Dermis microvascular lymphatic vessel endothelial cell (primary cell): ENCODE measurements around the gene DBNDD2. TPM values are rescaled to one million over a fixed set of nuclear protein-coding genes. Genes with fewer than 3 reads are reported as not detected.
A peak's percentile ranks its signal among the peaks of the same experiment; 100 is the strongest.

Experiments
- DNase-seq, 2 donors: peaks; one replicate each; pipeline versions ENCODE4 v3.0.0 to v3.0.0-alpha.2; 2010; ENCODE audit warnings: low read depth in 2 of 2
- total RNA-seq: library from RNA; depleted of rRNA; stranded (reverse); fragments of >200 nt; gene quantifications from 2 replicates; pipeline ENCODE4 v1.2.1, GENCODE V29; 2014

Gene DBNDD2
- total RNA-seq, 1 donor from 2014 or later: 6.4 TPM

DNA sequence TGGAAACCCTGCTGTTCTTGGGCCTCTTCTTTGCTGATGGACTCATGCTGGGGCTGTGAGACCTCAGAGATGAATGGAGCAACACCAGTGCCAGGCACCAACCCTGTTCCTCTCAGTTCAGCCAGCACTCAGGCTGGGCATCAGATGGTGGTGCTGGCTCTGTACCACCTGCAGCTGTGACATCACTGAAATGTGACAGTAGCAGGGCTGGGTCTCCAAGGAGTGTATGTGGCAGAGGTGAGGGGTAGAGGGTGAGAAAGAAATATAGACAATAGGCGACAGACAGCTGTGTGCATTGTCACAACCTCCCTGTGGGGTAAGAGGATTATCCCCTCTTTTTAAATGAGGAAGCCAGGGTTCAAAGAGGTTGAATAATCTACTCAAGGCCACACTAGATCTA is 29.9 kb upstream of the DBNDD2 start, which contains the start of gene TP53TG5:
Gene TP53TG5 (minus strand): TSS at position 135 of the 400 bp plus-strand sequence. CDS start 89 bp downstream, at position 46.
- DNase-seq: no peak

DNA sequence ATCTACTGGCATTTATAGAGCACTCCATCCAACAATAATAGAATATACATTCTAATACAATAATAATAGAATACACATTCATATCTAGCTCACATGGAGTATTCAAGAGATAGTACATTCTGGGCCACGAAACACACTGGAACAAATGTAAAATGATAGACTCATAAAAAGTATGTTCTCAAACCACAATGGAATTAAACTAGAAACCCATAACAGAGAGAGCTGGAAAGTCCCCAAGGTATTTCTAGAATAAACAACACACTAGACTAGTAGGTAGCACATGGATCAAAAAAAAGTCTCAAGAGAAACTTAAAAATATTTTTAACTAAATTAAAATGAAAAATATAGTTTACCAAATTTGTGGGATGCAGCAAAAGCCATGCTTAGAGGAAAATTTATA is 20.8 kb upstream of the DBNDD2 start:
- no peak for DNase-seq

DNA sequence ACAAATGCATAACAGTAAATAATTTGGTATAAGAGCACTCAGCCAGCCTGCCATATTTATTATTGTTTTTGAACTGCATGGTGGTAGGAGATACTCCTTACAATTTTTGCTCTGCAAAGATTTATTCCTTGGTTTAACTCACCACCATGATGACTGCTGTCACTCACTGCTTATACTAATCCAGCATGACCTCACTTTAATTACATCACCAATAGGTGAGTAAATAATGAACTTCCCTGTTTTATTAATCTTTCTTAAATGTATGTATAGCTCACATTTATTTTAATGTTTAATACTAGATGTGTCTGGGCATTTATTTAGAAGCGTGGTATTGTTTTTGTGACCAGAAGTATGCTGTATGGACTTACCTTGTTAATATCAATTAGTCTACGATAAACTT is 17.2 kb upstream of the DBNDD2 start:
- DNase-seq: no peak

DNA sequence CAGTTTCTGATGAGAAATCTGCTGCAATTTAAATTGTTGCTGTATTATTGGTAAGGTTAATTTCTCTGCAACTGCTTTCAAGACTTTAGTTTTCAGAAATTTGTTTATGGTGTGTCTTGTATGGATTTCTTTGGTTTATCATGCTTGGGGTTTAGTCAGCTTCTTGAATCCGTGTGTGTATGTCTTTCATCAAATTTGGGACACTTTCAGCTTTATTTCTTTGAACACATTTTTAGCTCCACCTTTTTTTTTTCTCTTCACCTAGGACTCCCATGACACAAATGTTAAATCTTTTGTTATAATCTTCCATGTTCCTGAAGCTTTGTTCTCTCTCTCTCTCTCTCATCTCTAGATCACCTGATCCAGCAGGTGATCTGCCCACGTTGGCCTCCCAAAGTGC is 16.5 kb upstream of the DBNDD2 start:
- no peak for DNase-seq

DNA sequence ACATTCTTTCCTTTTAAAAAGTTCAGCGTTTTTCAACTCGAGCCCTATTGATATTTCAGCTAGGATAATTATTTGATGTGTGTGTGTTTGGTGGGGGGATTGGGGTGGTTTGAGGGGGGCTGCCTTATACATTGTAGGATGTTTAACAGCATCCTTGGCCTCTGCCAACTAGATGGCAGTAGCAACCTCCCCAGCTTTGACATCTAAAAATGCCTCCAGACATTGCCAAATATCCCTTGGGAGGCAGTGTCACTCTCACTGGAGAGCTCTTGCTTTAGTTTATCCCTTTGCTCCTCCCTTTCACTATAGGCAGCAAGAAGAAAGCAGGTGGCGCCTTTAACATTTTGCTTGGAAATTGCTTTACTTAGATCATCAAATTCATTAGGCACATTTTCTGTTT is 15.4 kb upstream of the DBNDD2 start:
- no peak for DNase-seq

DNA sequence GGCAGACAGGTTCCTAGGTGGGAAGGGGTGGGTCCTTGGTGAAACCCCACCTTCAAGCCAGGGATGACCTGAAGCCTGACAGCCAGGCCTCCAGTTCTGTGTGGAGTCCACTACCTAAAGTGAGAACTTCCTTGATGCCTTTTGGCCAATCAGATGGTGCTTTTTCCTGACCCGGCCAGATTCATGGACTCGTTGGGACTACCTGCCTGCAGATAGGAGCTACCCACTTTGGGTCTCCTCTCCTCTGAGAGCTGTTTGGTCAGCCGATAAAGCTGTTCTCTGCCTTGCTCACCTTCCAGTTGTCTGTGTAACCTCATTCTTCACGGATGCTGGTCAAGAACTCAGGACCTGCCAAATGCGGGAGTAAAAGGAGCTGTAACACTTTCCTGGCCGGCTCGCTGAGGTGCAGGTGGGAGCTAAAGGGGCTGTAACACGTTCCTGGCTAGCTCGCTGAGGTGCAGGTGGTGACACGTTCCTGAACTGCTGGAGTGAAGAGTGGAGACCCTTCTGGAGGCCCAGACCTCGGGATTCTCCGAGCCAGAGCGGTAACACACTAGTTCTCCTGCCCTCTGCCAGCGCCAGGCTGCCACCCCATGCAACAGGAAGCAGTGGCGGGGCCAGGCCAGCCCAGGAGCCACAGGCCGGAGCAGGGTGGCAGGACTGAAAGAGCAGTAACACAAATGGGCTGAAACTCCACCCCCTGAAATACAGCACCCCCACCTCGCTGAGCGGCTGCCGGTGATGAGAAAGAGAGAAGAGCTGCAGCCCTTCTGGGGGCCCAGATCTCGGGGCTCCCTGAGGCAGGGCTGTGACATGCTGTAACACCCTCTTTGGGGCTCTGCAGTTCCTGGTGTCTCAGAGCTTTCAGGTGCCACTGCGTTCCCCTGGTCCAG is 13.6 kb upstream of the DBNDD2 start:
- no peak for DNase-seq

DNA sequence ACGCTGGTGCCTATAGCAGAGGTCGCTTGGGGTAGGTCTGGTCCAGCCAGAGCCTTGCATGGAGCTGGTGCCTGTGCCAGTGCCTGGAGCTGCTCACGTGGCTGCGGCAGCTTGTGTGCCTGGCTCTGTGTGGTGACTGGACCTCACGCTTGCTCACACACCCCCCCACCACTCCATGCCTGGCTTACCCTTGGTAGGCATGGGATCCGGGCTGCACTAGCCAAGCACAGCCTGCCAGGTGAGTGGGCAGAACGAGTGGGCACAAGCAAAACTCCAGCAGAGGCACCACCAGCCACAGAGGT is 13.0 kb upstream of the DBNDD2 start:
- no peak for DNase-seq

DNA sequence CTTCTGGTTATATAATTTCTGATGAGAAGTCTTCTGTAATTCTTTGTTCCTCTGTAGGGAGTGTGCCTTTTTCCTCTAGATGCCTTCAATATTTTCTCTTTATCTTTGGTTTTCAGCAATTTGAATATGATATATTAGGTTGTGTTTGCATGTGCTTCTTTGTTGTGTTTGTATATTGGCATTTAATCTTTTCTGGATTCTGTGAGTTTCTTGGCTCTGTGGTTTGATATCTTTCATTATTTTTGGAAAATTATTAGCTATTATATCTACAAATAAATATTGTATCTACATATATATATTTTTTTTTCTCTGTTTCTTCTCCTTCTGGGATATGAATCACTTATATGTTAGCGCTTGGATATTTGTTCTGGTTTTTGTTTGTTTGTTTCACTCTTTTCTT is 9.1 kb upstream of the DBNDD2 start:
- no peak for DNase-seq

DNA sequence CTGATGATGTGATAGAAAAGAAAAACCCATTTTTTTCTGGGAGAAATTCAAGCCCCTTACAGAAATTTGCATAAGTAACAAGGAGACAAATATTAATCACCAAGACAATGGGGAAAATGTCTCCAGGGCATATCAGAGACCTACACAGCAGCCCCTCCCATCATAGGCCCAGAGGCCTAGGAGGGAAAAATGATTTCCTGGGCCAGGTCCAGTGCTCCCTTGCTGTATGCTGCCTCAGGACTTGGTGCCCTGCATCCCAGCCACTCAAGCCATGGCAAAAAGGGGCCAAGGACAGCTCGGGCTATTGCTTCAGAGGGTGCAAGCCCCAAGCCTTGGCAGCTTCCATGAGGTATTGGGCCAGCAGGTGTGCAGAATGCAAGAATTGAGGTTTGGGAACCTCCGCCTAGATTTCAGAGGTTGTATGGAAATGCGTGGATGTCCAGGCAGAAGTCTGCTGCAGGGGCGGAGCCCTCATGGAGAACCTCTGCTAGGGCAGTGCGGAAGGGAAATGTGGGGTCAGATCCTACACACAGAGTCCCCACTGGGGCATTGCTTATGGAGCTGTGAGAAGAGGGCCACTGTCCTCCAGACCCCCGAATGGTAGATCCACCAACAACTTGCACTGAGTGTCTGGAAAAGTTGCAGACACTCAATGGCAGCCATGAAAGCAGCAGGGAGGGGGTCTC is 7.6 kb upstream of the DBNDD2 start:
- no peak for DNase-seq

DNA sequence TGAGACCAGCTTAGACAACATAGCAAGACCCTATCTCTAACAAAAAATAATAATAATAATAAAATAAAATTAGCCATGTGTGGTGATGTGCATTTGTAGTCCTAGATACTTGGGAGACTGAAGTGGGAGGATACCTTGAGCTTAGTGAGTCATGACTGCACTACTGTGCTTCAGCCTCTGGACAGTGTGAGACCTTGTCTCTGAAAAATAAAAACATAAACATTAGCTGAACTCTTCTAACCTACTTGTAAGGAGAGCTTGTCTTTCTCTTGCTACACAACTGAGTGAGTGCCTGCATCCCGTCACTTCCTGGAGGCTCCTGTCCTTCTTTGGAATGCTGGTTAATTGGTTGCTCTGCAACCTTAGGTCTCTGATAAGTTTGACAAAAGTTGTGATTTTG is 5.1 kb upstream of the DBNDD2 start:
- no peak for DNase-seq

DNA sequence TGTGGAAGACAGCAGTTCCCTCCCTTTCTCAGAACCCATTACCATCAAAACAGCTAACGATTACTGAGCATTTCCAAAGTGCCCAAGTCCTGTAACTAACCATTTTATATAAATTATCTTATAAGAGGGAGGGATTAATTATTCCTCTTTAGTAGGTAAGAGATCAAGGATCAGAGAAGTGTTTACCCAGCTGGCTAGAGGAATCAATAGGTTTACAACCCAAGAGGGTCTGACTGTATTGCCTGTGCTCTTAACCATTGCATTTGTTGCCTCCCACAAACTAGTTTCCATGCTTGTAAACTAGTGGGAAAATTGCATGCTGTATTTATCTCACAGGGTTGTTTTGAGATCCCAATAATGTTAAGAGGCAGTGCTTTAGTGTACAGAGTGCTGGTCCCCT is 3.7 kb upstream of the DBNDD2 start:
- DNase-seq: no peak

DNA sequence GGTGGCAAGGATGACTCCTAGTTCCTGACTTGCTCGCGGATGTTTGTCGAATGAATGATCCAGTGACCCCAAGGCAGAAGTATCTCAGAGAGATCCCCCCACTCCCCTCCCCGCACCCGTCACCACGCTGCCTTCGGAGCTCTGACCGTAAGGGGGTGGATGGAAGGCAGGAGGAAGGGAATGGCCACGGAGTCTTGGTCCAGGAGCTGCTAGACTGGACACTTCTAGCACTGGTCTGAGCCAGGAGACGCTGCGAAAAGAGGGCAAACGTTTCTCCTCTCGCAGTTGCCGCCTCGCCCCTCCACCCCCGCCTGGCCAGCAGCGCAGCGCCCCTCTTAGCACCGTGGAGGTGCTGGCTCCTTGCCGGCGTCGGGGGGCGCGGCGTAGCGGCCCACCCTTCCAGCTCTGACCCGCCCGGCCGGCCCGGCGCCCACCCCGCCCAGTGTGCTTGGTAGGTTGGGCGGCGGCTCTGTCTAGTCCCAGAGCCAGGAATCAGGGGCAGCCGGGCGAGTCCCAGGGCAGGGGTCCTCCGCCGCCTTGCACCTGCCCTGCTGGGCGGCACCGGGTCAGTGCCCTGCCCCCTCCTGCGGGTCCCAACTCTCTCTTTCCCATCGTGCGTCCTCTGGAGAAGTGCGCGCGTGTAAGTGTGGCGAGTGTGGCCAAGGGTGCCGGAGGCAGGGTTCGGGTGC is 2.4 kb upstream of the DBNDD2 start:
- peak in 1 of 2 donors; percentile 22 for DNase-seq

DNA sequence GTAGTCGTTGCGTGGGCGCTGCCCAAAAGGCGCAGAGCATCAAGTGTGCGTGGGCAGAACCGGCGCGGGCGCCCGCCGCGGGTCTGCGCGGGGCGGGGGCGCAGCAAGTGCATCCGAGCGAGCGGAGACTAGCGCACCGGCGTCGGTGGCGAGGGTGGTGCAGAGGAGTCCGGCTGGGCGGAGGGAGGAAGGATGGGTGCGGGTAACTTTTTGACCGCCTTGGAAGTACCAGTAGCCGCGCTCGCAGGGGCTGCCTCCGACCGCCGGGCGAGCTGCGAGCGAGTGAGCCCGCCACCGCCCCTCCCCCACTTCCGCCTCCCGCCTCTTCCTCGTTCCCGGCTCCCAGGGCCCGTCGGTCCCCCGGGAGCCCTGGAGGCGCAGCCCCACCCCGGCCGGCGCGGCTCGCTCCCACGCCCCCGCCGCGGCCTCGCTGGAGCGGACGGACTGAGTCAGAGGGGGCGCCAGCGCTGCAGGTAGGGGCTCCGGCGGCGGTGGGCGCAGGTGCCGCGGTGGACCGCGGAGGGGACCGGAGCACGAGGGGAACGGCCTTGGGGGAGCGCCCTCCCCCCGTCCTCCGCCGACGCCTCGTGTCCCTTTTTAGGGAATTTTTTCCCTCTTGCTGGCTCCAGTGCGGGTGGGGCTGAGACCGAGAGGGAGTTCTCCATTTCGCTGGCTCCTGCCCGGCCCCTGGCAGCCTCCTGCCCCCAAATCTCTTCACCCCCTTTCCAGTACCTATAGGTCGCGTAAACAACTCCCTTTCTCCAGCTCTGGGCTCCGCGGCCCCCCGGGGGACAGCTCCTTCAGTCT is 1.6 kb upstream of the DBNDD2 start:
- peak in 1 of 2 donors; percentile 66 for DNase-seq

DNA sequence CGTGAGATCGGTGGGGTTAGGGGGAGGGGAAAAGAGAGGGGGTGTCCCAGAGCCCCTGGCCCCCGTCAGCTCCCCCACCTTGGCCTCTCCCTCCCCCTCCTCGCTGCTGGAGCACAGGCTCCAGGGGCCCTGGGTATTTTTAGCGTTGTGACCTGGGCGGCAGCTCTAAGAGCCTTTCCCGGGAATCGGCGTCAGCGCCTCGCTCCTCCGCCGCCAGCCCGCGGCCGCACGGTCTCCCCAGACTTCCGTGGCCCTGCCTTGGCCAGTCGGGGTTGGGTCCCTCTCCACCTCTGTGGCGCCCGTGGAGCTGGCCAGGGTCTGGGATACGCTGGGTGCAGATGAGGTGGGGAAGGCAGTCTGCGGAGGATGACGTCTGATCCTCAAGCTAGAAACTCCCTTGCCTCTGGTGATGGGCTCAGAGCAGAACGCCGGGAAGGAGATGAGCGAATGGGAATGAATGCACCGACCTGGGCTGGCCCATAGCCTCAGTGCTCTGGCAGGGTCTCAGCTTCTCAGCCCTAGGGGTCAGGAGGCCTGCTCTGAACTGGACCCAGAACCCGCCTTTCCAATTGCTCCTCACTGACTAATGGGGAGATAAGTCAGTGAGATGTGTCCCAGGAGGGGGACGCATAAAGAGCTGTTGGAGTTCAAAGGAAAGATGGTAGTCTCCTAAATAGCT is 883 bp upstream of the DBNDD2 start:
- peak in 1 of 2 donors; percentile 17 for DNase-seq

DNA sequence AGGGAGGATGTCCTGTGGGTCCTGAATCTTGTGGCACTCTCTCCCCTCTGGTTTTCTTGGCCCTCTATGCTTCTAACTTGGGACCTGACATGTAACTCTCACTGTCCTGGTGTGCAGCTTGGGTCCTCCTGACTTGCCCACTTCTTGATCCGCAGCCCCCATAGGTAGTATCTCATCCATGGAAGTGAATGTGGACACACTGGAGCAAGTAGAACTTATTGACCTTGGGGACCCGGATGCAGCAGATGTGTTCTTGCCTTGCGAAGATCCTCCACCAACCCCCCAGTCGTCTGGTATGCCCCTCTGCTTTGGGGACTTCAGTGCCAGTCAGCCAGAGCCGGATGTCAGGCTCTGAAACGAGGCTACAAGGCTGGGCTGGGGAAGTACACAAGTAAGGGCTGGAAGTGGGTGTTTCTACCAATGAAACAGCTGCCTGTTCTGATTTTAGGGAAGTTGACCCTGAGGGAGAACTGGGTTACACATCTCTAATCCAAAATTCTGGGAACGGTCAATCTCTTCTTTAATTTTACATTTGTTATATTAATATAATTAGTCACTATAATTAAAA is 641 bp downstream of the DBNDD2 start:
- no peak for DNase-seq

DNA sequence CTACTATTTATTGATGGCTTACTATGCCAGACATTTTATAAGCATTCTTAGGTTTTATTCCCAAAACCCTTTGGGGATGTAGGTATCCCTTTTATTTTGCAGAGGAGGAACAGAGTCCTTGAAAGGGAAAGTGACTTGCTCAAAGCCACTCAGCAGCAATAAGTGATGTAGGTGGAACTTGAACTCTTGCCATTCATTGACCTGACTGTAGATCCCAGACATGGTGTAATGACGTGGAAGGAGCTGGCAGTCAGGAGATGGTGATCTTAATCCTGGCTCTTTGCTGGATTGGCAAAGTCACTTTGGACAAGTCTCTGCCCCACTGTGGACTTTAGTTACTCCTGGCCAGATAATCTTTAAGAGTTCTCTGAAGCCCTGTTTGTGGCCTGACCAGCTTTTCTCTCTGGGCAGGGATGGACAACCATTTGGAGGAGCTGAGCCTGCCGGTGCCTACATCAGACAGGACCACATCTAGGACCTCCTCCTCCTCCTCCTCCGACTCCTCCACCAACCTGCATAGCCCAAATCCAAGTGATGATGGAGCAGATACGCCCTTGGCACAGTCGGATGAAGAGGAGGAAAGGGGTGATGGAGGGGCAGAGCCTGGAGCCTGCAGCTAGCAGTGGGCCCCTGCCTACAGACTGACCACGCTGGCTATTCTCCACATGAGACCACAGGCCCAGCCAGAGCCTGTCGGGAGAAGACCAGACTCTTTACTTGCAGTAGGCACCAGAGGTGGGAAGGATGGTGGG is 1.6 kb downstream of the DBNDD2 start:
- DNase-seq: no peak

DNA sequence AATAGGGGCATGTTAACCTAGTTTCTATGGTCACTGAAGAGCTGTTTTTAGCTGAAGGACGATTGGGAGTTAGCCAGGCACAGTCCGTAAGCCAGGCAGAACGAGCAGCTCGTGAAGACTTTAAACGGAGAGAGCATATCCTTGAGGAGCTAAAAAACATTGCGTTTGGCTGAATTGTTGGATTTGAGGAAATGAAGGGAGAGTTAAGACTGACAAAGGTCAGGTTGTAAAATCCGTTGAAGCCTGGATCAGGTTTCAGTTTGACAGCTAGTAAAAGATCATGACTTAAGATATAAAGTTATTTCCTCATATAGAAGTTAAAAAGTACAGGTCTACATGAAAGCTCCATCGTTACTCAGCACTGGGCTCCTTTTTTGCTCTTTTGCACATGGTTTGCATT is 2.8 kb downstream of the DBNDD2 start:
- no peak for DNase-seq

DNA sequence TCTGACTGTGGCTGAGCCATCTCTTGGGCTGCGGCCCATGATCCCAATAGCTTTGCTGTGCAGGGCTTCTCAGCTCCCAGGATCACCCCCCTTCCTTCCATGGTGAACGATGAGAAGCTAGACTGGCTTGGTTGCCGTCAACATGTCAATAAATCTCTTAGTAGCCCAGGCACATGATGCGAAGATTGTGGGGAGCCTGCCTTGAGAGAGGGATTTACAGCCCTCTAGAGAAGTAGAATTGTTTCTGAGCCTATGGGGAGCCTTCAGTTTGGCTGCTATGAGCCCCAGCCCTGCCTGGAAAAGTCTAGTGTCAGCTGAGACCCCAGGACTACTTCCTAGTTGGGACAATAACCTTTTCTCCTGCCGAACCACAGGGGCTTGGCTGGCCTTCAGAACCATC is 4.6 kb downstream of the DBNDD2 start:
- no peak for DNase-seq

DNA sequence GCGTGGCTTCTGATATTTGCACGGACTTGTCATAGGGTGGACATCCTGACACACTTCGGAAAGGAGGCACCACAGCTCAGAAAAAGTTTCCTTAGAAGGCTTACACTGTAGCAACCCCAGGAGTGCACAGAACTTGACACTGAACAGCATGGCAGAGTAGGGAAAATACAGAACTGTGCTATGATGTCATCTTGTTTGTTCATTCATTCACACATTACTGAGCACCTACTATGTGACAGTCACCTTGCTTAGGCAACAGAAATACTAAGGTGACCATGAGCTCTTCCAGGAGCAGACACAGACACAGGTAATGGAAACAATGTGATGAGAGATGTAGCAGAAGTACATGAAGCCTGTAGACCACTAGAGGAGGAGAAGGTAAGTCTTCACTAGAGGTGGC is 5.4 kb downstream of the DBNDD2 start:
- DNase-seq: no peak
